Measurements from ENCODE around the gene NOS1.
A peak's percentile ranks its signal among the peaks of the same experiment; 100 is the strongest.
"Not testable (repeated sequence)": the region's sequence is repeated elsewhere in the genome, so short reads cannot be mapped to it uniquely, and the experiment has no call there.

The NOS1 gene

GRCh38 chr12:117255386-117255785 lies 106.0 kb downstream of the NOS1 start:
- DNase-seq: no peak

GRCh38 chr12:117243488-117243887 lies 117.9 kb downstream of the NOS1 start:
- DNase-seq: no peak

GRCh38 chr12:117241697-117242096 lies 119.7 kb downstream of the NOS1 start:
- DNase-seq: no peak

- no peak for DNase-seq
Measured at GRCh38 chr12:117240081-117240755, 121.2 kb downstream of the NOS1 start.

- peak; percentile 41 for DNase-seq
Measured at GRCh38 chr12:117236456-117237001, 124.9 kb downstream of the NOS1 start.

- DNase-seq: no peak
Measured at GRCh38 chr12:117235261-117235660, 126.2 kb downstream of the NOS1 start.

GRCh38 chr12:117234441-117234840 lies 127.0 kb downstream of the NOS1 start:
- DNase-seq: no peak

GRCh38 chr12:117231750-117232149 lies 129.7 kb downstream of the NOS1 start:
- no peak for DNase-seq

GRCh38 chr12:117228239-117228638 lies 133.2 kb downstream of the NOS1 start:
- no peak for DNase-seq

- DNase-seq: no peak
Measured at GRCh38 chr12:117227000-117227653, 134.3 kb downstream of the NOS1 start.

GRCh38 chr12:117226505-117226904 lies 134.9 kb downstream of the NOS1 start:
- DNase-seq: no peak

GRCh38 chr12:117225179-117225578 lies 136.2 kb downstream of the NOS1 start:
- DNase-seq: no peak

- DNase-seq: not testable (repeated sequence)
Measured at GRCh38 chr12:117220947-117221346, 140.5 kb downstream of the NOS1 start.

- no peak for DNase-seq
Measured at GRCh38 chr12:117218149-117218548, 143.3 kb downstream of the NOS1 start.

GRCh38 chr12:117216686-117217085 lies 144.7 kb downstream of the NOS1 start:
- DNase-seq: no peak

- DNase-seq: no peak
Measured at GRCh38 chr12:117214797-117215196, 146.6 kb downstream of the NOS1 start.

- no peak for DNase-seq
Measured at GRCh38 chr12:117213295-117213808, 148.1 kb downstream of the NOS1 start.

- DNase-seq: peak; percentile 25
Measured at GRCh38 chr12:117212563-117213190, 148.7 kb downstream of the NOS1 start.

- DNase-seq: no peak
Measured at GRCh38 chr12:117210266-117210918, 151.0 kb downstream of the NOS1 start.

- no peak for DNase-seq
Measured at GRCh38 chr12:117209626-117210025, 151.8 kb downstream of the NOS1 start.

GRCh38 chr12:117208811-117209455 lies 152.5 kb downstream of the NOS1 start:
- no peak for DNase-seq

GRCh38 chr12:117208206-117208605 lies 153.2 kb downstream of the NOS1 start:
- no peak for DNase-seq

GRCh38 chr12:117207675-117208074 lies 153.8 kb downstream of the NOS1 start:
- DNase-seq: no peak

Data from effector CD8-positive, alpha-beta T cell (primary cell).